Breast epithelium (tissue), 4 donors: ENCODE data around the gene UNC13C. TPM values are rescaled to one million over a fixed set of nuclear protein-coding genes. Genes with fewer than 3 reads are reported as not detected.

ENCODE experiments used
- DNase-seq, 2 donors: peaks; one replicate each; pipeline ENCODE4 v3.0.0-alpha.2; 2019; ENCODE audit warnings: low spot score in 2 of 2
- H3K27ac ChIP-seq, 2 donors: fragments of 200-600 bp; sonication (generic) in 1 of 2; one replicate each; pipeline ENCODE4 v1.5.1; 2016 to 2019; ENCODE audit warnings: mild to moderate bottlenecking in 1 of 2
- H3K27me3 ChIP-seq, 2 donors: fragments of 200-600 bp; sonication (generic) in 1 of 2; one replicate each; pipeline versions ENCODE4 v1.5.1 to v1.6.0; 2017 to 2019; ENCODE audit warnings: control low read depth in 1 of 2, mild to moderate bottlenecking in 1 of 2
- H3K36me3 ChIP-seq: fragments of 200-600 bp; one replicate; pipeline ENCODE4 v1.5.1; 2019
- H3K4me1 ChIP-seq, 2 donors: fragments of 200-600 bp; sonication (generic); one replicate each; pipeline ENCODE4 v1.5.1; 2016 to 2019; ENCODE audit warnings: control low read depth in 1 of 2
- H3K4me3 ChIP-seq, 3 donors: fragments of 200-600 bp; sonication (generic); 1 replicate in 2 of 3; 2 replicates in 1 of 3; pipeline ENCODE4 v1.5.1; 2016 to 2019; ENCODE audit warnings: mild to moderate bottlenecking in 3 of 3, moderate library complexity in 2 of 3
- H3K9me3 ChIP-seq, 2 donors: fragments of 200-600 bp; sonication (generic) in 1 of 2; one replicate each; pipeline ENCODE4 v1.5.1; 2016 to 2019; ENCODE audit warnings: control low read depth in 1 of 2
- POLR2A ChIP-seq: fragments of 450-650 bp; IDR thresholded peaks from one replicate; pipeline ENCODE4 v1.6.1; 2016; ENCODE audit warnings: antibody characterized with exemption, mild to moderate bottlenecking, moderate library complexity
- POLR2AphosphoS5 ChIP-seq, 3 donors: sonication (generic); formaldehyde crosslinking; IDR thresholded peaks; one replicate each; pipeline ENCODE4 v1.6.1; 2017; ENCODE audit warnings: antibody characterized with exemption in 3 of 3
- intact Hi-C: fragments of 100-400 bp; cut with DNase I; formaldehyde crosslinking; loops from one replicate; pipeline ENCODE4 v1.15.1; 2023; ENCODE audit warnings: low total_unique reads
- total RNA-seq, 3 donors: library from RNA; depleted of rRNA; stranded (reverse); fragments of >200 nt; gene quantifications; one replicate each; pipeline ENCODE4 v1.1.0, GENCODE V29; 2016
- TF ChIP-seq, protein P1 (sequence below), 3 donors: fragments of 450-650 bp; IDR thresholded peaks; one replicate each; pipeline ENCODE4 v1.5.1; 2016 to 2017; ENCODE audit warnings: antibody characterized with exemption in 3 of 3, mild to moderate bottlenecking in 3 of 3, moderate library complexity in 3 of 3

UNC13C gene
- total RNA-seq, 3 donors from 2014 or later = 0.32 to 2.9 (median 0.88) TPM

DNA sequence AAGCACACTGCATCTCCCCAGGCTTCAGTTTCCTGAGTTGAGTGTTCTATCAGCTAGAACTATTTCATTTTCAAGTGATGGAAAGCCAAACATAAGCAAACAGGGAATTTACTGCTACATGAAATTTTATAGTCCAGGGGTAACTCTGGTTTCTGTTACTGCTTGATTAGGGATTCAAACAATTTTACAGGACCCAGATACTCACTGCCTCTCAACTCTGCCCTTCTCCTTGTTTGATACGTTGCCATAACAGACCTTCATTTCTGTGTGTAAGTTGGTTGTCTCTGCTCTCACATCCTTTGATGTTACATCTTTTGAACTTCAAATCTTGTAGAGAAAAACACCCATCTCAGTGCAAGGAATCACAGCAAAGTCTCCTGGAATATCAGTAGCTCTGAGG lies 572.7 kb downstream of the UNC13C start:
- Histone ChIP-seq H3K36me3 (no peaks in the 10 kb centered on the region), H3K27me3 (no peaks in the 10 kb centered on the region), H3K4me3 (no peak overlapping the region), H3K9me3 (no peaks in the 10 kb centered on the region), H3K4me1 (no peaks in the 10 kb centered on the region), H3K27ac (no peak overlapping the region)
- TF ChIP-seq POLR2A = no peak
- TF ChIP-seq POLR2AphosphoS5 (IDR thresholded peaks at IDR 0.05) = no peak
- TF ChIP-seq, protein P1, sequence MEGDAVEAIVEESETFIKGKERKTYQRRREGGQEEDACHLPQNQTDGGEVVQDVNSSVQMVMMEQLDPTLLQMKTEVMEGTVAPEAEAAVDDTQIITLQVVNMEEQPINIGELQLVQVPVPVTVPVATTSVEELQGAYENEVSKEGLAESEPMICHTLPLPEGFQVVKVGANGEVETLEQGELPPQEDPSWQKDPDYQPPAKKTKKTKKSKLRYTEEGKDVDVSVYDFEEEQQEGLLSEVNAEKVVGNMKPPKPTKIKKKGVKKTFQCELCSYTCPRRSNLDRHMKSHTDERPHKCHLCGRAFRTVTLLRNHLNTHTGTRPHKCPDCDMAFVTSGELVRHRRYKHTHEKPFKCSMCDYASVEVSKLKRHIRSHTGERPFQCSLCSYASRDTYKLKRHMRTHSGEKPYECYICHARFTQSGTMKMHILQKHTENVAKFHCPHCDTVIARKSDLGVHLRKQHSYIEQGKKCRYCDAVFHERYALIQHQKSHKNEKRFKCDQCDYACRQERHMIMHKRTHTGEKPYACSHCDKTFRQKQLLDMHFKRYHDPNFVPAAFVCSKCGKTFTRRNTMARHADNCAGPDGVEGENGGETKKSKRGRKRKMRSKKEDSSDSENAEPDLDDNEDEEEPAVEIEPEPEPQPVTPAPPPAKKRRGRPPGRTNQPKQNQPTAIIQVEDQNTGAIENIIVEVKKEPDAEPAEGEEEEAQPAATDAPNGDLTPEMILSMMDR (IDR thresholded peaks at IDR 0.05) = no peak
- DNase-seq = no peak
- intact Hi-C loops = no loop called here

DNA sequence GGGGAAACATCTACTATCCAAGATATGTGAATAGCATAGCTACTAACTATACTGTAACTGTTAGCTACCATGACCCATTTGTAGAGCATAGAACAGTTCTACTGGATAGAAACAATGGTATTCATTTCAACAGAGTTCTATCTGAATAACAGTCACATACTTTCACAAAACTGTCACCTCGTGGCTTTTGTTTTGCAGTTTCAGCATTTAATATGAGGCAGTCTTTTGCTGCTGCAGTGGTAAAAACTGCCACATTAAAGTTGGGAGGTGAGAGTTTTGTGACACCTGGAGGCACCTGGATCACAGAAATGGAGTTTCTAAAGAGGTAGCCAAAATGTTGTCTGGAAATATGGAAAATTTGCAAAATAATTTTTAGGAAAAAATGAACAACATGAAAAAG lies 578.0 kb downstream of the UNC13C start:
- no peak overlapping the region for H3K27ac ChIP-seq
- DNase-seq = no peak
- no peaks in the 10 kb centered on the region for H3K27me3 ChIP-seq
- no peaks in the 10 kb centered on the region for H3K4me1 ChIP-seq
- no peaks in the 10 kb centered on the region for H3K9me3 ChIP-seq
- no peaks in the 10 kb centered on the region for H3K36me3 ChIP-seq
- TF ChIP-seq, protein P1 (IDR thresholded peaks at IDR 0.05) = no peak
- TF ChIP-seq POLR2AphosphoS5 (IDR thresholded peaks at IDR 0.05) (no peak), POLR2A (no peak)
- intact Hi-C loops = no loop called here
- no peak overlapping the region for H3K4me3 ChIP-seq

- Histone ChIP-seq H3K27me3 (no peaks in the 10 kb centered on the region), H3K27ac (no peak overlapping the region), H3K36me3 (no peaks in the 10 kb centered on the region), H3K4me1 (no peaks in the 10 kb centered on the region), H3K9me3 (no peaks in the 10 kb centered on the region), H3K4me3 (no peak overlapping the region)
- intact Hi-C loops = no loop called here
- TF ChIP-seq POLR2AphosphoS5 (IDR thresholded peaks at IDR 0.05) (no peak), POLR2A (no peak)
- TF ChIP-seq, protein P1 (IDR thresholded peaks at IDR 0.05) = no peak
- DNase-seq = no peak
These were observed 581.3 kb downstream of the UNC13C start for GRCh38 chr15:54559405-54560069.

- Histone ChIP-seq H3K4me3 (no peak overlapping the region), H3K4me1 (no peaks in the 10 kb centered on the region), H3K36me3 (no peaks in the 10 kb centered on the region), H3K27ac (no peak overlapping the region), H3K9me3 (no peaks in the 10 kb centered on the region), H3K27me3 (no peaks in the 10 kb centered on the region)
- no peak for TF ChIP-seq POLR2AphosphoS5 (IDR thresholded peaks at IDR 0.05)
- TF ChIP-seq POLR2A = no peak
- TF ChIP-seq, protein P1 (IDR thresholded peaks at IDR 0.05) = no peak
- DNase-seq = no peak
- intact Hi-C loops = no loop called here
These were observed 582.2 kb downstream of the UNC13C start for GRCh38 chr15:54560417-54560816.

DNA sequence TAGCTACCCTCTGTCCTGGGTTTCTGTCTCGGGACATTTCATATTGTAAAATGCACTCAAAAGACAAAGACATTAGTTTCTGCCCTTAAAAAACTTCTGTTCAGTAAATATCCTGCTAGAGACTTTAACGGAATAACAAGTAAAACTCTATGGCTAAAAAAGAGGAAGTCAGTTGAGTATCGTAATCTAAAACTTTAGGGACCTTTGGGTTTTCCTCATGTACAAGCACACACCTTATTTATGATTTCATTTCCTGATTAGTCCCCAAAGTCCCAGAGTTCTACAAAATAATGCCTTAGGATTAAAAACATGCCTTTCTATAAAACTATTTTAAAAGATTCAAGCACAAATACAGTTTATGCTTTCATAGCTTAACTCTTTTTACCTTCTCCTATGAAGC lies 585.9 kb downstream of the UNC13C start:
- no peaks in the 10 kb centered on the region for H3K36me3 ChIP-seq
- intact Hi-C loops = no loop called here
- H3K4me3 ChIP-seq = no peak overlapping the region
- no peaks in the 10 kb centered on the region for H3K4me1 ChIP-seq
- no peaks in the 10 kb centered on the region for H3K9me3 ChIP-seq
- TF ChIP-seq POLR2AphosphoS5 (IDR thresholded peaks at IDR 0.05) (no peak), POLR2A (no peak)
- TF ChIP-seq, protein P1 (IDR thresholded peaks at IDR 0.05) = no peak
- no peak for DNase-seq
- no peaks in the 10 kb centered on the region for H3K27me3 ChIP-seq
- H3K27ac ChIP-seq = no peak overlapping the region
